ENCODE data around the gene STOX1.
"Not testable (repeated sequence)": the region's sequence is repeated elsewhere in the genome, so short reads cannot be mapped to it uniquely, and the experiment has no call there.

The STOX1 gene

DNA sequence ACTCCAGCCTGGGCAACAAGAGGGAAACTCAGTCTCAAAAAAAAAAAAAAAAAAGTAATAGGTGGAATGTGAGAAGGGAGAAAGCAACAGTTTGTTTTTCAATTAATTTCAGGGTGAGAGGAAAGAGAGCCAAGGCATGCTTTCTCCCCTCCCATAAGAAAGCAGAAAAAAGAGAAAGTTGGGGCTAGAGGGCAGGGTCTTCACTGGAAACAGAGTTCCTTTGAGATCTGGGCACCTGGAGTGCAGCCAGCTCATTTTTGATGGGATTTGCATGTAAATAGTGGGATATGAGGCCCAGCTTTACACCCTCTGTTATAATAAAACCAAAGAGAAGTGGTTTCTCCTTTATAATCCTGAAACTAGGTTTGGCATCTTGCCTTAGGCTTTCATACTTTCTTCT, 13.8 kb upstream of the STOX1 start:
- no peak overlapping the region for H3K27ac Mint-ChIP-seq
- H3K36me3 Mint-ChIP-seq, result no peaks in the 10 kb centered on the region
- no peak for DNase-seq (ENCODE audit: low spot score in 2 of 2)
- no peaks in the 10 kb centered on the region for H3K9me3 Mint-ChIP-seq
- no peak overlapping the region for H3K4me3 Mint-ChIP-seq
- ATAC-seq, result no peak
- H3K4me1 Mint-ChIP-seq, result no peaks in the 10 kb centered on the region

DNA sequence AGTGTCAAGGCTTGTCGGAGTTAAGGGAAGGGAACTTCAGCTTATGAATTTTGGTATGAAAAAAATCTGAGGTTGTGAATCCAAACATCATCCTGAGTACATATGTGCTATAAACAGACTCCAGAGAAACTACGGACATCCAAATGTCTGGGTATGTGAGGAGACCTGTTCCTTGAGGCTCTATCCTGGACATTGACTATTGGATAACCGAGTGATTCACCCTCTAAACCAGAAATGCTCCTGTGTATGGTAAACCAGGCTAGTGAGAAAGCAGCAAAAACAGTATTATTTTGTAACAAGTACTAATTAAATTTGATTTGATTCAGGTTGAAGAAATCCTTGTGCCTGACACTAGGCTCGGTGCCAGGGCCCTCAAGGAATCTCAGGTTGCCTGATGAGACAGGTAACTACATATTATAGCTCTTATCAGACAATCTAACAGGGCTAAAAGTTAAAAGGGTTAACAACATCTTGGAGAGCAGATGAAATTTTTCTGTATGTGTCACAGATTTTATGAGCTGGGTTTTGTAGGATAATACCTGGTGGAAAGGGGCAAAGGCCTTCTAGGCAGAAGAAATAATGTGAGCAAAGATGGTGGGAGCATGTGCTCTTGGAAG, 10.4 kb upstream of the STOX1 start:
- no peak overlapping the region for H3K27ac Mint-ChIP-seq
- H3K36me3 Mint-ChIP-seq, result no peaks in the 10 kb centered on the region
- H3K4me3 Mint-ChIP-seq, result no peak overlapping the region
- DNase-seq (ENCODE audit: low spot score in 2 of 2), result no peak
- no peaks in the 10 kb centered on the region for H3K9me3 Mint-ChIP-seq
- no peak for ATAC-seq
- no peaks in the 10 kb centered on the region for H3K4me1 Mint-ChIP-seq

DNA sequence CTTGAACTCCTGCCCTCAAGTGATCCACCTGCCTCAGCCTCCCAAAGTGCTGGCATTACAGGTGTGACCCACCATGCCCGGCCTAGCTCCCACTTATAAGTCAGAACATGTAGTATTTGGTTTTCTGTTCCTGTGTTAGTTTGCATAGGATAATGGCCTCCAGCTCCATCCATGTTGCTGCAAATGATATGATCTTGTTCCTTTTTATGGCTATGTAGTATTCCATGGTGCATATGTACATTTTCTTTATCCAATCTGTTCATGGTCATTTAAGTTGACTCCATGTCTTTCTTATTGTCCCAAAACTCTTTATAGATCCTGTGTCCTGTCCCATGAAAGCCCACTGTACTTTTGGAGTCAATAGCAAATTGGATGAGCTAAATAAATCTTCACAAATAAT, 7.0 kb upstream of the STOX1 start:
- H3K4me3 Mint-ChIP-seq, result not testable (repeated sequence)

DNA sequence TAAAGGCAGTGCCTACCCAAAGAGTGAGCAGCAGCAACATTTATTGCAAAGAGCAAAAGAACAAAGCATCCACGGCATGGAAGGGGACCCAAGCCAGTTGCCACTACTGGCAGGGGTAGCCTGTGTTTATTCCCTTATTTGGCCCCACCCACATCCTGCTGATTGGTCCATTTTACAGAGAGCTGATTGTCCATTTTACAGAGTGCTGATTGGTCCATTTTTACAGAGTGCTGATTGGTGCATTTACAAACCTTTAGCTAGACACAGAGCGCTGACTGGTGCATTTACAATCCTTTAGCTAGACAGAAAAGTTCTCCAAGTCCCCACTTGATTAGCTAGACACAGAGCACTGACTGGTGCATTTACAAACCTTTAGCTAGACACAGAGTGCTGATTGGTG, 4.7 kb upstream of the STOX1 start:
- not testable (repeated sequence) for H3K36me3 Mint-ChIP-seq; H3K27ac Mint-ChIP-seq; H3K9me3 Mint-ChIP-seq; H3K4me1 Mint-ChIP-seq; H3K4me3 Mint-ChIP-seq; DNase-seq (ENCODE audit: low spot score in 2 of 2); ATAC-seq

More for the DNA sequence above, 7.0 kb upstream of the STOX1 start:
- H3K4me1 Mint-ChIP-seq; DNase-seq (ENCODE audit: low spot score in 2 of 2); ATAC-seq; H3K36me3 Mint-ChIP-seq; H3K27ac Mint-ChIP-seq; H3K9me3 Mint-ChIP-seq: not testable (repeated sequence)

DNA sequence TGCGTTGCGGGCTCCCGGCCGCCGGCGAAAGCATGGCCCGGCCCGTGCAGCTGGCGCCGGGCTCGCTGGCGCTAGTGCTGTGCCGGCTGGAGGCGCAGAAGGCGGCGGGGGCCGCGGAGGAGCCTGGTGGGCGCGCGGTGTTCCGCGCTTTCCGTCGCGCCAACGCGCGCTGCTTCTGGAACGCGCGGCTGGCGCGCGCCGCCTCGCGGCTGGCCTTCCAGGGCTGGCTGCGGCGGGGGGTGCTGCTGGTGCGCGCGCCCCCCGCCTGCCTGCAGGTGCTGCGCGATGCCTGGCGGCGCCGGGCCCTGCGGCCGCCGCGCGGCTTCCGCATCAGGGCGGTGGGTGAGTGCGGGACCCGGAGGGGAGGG, 245 bp downstream of the STOX1 start:
- ATAC-seq, result peak; percentile 61
- not testable (repeated sequence) for H3K9me3 Mint-ChIP-seq; H3K4me1 Mint-ChIP-seq; H3K36me3 Mint-ChIP-seq; DNase-seq (ENCODE audit: low spot score in 2 of 2); H3K27ac Mint-ChIP-seq
- H3K4me3 Mint-ChIP-seq, result peak overlapping the region; percentile 72

DNA sequence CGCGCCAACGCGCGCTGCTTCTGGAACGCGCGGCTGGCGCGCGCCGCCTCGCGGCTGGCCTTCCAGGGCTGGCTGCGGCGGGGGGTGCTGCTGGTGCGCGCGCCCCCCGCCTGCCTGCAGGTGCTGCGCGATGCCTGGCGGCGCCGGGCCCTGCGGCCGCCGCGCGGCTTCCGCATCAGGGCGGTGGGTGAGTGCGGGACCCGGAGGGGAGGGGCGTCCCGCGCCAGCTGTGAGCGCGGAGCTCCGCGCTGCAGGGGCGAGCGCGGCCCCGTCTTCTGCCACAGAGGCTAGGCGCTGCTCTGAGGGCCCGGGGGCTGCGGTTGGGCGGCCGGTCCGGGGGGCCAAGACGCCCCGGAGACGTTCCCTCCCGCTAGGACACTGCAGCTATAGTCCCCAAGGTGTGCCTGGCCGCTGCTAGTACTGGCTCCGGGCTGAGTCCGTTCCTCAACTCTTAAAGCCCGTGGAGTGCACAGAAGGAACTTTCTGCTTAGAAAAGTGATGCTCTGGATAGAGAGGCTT, 811 bp downstream of the STOX1 start:
- peak; percentile 55 for ATAC-seq
- not testable (repeated sequence) for H3K36me3 Mint-ChIP-seq

DNA sequence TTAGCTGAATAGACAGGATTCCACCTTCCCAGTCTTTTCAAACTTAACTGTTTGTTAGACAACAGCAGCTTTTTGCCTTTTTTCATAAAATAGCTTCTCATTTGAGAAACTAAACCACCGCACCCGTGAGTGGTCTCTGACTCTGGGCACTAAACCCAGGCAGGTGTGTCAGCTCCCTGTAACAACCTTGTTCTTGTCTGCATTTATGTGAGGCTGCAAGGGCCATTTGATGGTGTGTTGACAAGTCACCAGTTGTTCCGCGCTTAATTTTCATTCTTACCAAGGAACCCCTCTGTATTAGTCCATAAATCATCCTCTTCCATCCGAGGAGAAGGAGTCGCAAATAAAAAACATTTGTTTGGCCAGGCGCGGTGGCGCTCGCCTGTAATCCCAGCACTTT, 1.5 kb downstream of the STOX1 start:
- DNase-seq (ENCODE audit: low spot score in 2 of 2), result no peak
- H3K27ac Mint-ChIP-seq, result no peak overlapping the region
- no peaks in the 10 kb centered on the region for H3K36me3 Mint-ChIP-seq
- peaks cover 9% of the 10 kb centered on the region for H3K4me1 Mint-ChIP-seq
- peak overlapping the region; percentile 51 for H3K4me3 Mint-ChIP-seq
- ATAC-seq, result no peak
- no peaks in the 10 kb centered on the region for H3K9me3 Mint-ChIP-seq

More for the DNA sequence above, 811 bp downstream of the STOX1 start:
- H3K4me3 Mint-ChIP-seq, result peak overlapping the region; percentile 51
- not testable (repeated sequence) for H3K4me1 Mint-ChIP-seq, H3K9me3 Mint-ChIP-seq, H3K27ac Mint-ChIP-seq
- peak in 1 of 2 donors; percentile 54 for DNase-seq (ENCODE audit: low spot score in 2 of 2)

DNA sequence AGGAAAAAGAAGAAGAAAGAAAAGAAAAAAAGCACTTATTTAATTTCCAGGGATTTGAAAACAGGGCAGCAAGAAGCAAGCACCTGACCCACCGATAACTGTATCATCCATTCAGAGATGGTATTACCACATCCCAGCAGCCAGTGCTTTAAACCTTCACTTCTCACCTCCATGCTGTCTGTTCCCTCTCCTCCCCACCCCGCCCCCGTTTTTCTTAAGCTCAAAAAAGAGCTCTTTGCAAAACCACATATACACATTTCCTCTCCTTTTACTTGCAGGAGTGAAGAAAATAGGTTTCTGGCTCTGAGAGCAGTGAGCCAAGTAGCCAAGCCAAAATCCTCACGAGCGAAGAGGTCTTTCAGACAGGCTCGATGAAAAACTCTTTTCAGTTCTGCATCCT, 2.2 kb downstream of the STOX1 start:
- Mint-ChIP-seq H3K27ac (no peak overlapping the region), H3K9me3 (no peaks in the 10 kb centered on the region)

DNA sequence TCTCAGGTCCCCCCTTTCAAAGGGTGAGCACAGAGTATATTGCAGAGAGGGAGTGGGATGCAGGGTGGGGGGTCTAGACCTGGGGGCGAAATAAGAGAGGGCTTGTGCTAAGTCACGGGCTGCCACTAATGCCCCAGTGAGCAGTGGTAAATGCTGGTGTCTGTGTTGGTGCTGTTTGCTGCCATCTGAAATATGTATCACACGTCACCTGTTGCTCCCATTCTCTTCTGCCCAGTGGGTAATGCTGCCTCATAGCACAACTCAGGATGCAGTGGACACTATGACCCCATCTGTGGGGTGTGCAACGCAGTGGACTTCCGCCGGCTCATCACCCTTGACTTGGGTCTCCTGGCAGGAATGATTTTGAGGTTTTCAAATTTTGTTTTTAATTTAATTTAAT, 2.6 kb downstream of the STOX1 start:
- H3K4me1 Mint-ChIP-seq, result peaks cover 9% of the 10 kb centered on the region
- no peak for DNase-seq (ENCODE audit: low spot score in 2 of 2)
- no peak overlapping the region for H3K27ac Mint-ChIP-seq
- H3K4me3 Mint-ChIP-seq, result no peak overlapping the region
- no peaks in the 10 kb centered on the region for H3K9me3 Mint-ChIP-seq
- no peak for ATAC-seq
- no peaks in the 10 kb centered on the region for H3K36me3 Mint-ChIP-seq

More for the DNA sequence above, 2.2 kb downstream of the STOX1 start:
- Mint-ChIP-seq H3K36me3 (no peaks in the 10 kb centered on the region), H3K4me1 (peaks cover 9% of the 10 kb centered on the region), H3K4me3 (no peak overlapping the region)
- ATAC-seq, result no peak
- DNase-seq (ENCODE audit: low spot score in 2 of 2), result no peak

DNA sequence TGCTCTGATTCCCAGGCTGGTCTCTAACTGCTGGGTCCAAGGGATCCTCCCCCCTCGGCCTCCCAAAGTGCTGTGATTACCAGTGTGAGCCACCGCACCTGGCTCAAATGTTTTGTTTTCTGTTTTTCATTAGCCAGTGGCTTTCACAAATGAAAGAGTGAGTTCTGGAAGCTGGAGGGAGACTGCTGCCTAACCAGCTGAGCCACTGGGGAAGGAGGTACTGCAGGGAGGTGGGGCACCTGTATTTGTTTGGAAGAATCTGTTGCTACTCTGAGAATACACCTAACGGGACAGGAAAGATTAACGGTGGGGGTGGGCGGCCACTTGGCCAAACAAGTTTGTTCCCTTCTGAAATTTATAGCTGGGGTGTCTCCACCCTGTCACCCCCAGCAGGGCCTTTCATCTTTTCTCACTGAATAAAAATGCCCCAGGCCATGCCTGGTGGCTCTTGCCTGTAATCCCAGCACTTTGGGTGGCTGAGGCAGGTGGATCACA, 4.7 kb downstream of the STOX1 start:
- no peak overlapping the region for H3K4me3 Mint-ChIP-seq
- DNase-seq (ENCODE audit: low spot score in 2 of 2) (no peak), ATAC-seq (no peak)
- no peaks in the 10 kb centered on the region for H3K4me1 Mint-ChIP-seq
- H3K27ac Mint-ChIP-seq, result no peak overlapping the region
- no peaks in the 10 kb centered on the region for H3K9me3 Mint-ChIP-seq
- no peaks in the 10 kb centered on the region for H3K36me3 Mint-ChIP-seq

DNA sequence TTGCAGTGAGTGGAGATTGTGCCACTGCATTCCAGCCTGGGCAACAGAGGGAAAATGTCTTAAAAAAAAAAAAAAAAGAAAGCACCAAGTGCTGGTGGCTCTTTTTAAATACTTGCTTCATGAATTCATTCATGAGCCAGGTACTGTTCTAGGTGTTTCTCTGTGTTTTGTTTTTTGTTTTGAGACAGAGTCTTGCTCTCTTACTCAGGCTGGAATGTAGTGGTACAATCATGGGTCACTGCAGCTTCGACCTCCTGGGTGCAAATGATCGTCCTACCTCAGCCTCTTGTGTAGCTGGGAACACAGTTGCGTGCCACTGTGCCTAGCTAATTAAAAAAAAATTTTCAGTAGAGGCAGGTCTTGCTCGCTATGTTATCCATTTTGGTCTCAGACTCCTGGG, 5.3 kb downstream of the STOX1 start:
- no peak overlapping the region for H3K4me3 Mint-ChIP-seq
- H3K27ac Mint-ChIP-seq, result no peak overlapping the region
- no peaks in the 10 kb centered on the region for H3K4me1 Mint-ChIP-seq
- H3K36me3 Mint-ChIP-seq, result no peaks in the 10 kb centered on the region
- ATAC-seq (no peak), DNase-seq (ENCODE audit: low spot score in 2 of 2) (no peak)
- no peaks in the 10 kb centered on the region for H3K9me3 Mint-ChIP-seq

DNA sequence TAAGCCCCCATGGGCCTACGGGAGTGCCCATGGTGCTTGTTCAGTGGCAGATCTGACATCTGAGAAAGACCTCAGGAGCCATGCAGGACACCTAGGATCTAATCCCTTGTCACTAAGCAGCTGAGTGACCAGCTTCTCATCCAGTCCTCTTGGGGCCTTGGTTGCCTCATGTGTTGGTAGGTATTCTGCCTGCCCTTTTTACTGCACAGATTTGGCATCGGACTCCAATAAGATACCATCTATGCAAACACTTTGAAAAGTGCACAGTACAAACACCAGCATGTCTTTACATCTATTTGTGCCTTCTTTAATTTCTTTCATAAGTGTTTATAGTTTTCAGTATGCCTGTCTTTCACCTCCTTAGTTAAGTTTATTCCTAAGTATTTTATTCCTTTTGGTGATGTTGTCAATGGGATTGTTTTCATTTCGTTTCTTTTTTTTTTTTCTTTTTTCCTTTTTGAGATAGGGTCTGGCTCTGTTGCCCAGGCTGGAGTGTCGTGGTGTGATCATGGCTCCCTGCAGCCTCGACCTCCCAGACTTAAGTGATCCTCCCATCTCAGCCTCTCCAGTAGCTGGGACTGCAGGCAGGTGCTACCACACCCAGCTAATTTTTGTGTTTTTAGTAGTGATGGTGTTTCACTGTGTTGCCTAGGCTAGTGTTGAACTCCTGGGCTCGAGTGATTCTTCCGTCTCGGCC, 10.4 kb downstream of the STOX1 start:
- Mint-ChIP-seq H3K9me3 (no peaks in the 10 kb centered on the region), H3K27ac (no peak overlapping the region), H3K4me1 (no peaks in the 10 kb centered on the region), H3K36me3 (no peaks in the 10 kb centered on the region), H3K4me3 (no peak overlapping the region)
- no peak for DNase-seq (ENCODE audit: low spot score in 2 of 2)
- ATAC-seq, result no peak

DNA sequence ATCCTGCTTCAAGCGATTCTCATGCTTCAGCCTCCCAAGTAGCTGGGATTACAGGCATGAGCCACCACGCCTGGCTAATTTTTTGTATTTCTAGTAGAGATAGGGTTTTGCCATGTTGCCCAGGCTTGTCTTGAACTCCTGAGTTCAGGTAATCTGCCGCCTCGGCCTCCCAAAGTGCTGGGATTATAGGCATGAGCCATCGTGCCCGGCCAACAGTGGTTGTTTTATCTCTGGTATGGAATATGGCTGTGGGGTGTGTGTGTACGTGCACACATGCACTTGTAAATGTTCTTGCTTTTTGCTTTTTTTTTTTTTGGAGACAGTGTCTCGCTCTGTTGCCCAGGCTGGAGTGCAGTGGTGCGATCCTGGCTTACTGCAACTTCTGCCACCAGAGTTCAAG, 13.3 kb downstream of the STOX1 start:
- not testable (repeated sequence) for H3K36me3 Mint-ChIP-seq; H3K4me3 Mint-ChIP-seq; DNase-seq (ENCODE audit: low spot score in 2 of 2); H3K4me1 Mint-ChIP-seq; ATAC-seq; H3K9me3 Mint-ChIP-seq; H3K27ac Mint-ChIP-seq

DNA sequence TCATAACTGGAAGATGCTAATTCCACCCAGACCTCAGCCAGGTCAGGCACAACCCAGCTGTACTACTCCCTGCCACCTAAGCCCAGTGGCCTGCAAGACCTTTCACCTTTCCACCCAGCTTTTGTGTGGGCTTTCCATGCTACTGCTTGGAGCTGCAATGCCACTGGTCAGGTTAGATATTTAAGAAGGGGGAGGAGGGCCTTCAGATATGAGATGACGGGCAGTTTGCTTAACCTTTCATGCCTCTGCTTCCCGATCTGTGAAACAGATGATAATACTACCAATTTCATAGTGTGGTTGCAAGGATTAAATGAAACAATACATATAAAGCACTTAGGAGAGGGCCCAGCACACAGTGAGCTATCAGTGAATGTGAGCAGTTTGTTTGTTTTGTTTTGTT, 20.9 kb downstream of the STOX1 start:
- H3K4me1 Mint-ChIP-seq, result no peaks in the 10 kb centered on the region
- ATAC-seq, result no peak
- DNase-seq (ENCODE audit: low spot score in 2 of 2), result no peak
- H3K9me3 Mint-ChIP-seq, result no peaks in the 10 kb centered on the region
- H3K27ac Mint-ChIP-seq, result no peak overlapping the region
- no peaks in the 10 kb centered on the region for H3K36me3 Mint-ChIP-seq
- H3K4me3 Mint-ChIP-seq, result no peak overlapping the region

DNA sequence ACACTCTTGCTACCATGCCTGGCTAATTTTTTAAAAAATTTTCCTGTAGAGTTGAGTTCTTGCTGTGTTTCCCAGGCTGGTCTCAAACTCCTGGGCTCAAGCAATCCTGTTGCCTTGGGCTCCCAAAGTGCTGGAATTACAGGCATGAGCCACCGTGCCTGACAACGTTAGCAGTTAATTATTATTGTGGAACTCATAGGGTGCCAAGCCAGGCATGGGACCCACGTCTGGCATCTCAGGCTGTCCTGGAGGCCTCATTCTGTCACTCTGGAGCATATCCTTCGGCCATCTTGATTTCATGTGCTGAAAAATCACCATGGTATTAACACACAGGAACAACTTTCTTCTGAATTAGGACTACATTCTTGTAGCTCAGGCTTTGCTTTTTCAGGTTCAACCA, 21.5 kb downstream of the STOX1 start:
- Mint-ChIP-seq H3K4me1 (no peaks in the 10 kb centered on the region), H3K4me3 (no peak overlapping the region), H3K27ac (no peak overlapping the region), H3K36me3 (no peaks in the 10 kb centered on the region), H3K9me3 (no peaks in the 10 kb centered on the region)
- DNase-seq (ENCODE audit: low spot score in 2 of 2) (no peak), ATAC-seq (no peak)

DNA sequence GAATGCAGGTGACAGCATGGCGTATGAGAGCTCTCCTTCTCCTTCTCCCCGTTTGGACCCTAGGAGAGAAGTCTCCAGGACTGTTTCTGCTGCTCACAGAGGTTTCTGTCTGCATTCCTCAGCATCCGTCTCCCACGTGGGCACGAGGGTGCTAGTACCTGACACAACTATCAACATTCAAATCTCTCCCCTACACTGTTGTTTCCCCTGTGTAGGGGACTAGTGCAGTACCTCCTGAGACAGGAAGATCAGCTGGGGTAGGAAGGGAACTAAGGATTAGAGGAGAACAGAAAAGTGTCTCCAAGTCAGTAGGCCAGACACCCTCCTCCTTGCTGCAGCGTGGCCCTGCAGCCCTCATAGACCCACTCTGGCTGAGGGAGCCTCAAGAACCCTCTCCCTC, 29.0 kb downstream of the STOX1 start:
- no peak overlapping the region for H3K27ac Mint-ChIP-seq
- no peak for DNase-seq (ENCODE audit: low spot score in 2 of 2)
- peaks cover 12% of the 10 kb centered on the region for H3K9me3 Mint-ChIP-seq
- no peaks in the 10 kb centered on the region for H3K36me3 Mint-ChIP-seq
- H3K4me1 Mint-ChIP-seq, result no peaks in the 10 kb centered on the region
- H3K4me3 Mint-ChIP-seq, result no peak overlapping the region
- no peak for ATAC-seq
